ENCODE data around the gene NRL. TPM values are rescaled to one million over a fixed set of nuclear protein-coding genes. Genes with fewer than 3 reads are reported as not detected.
A peak's percentile ranks its signal among the peaks of the same experiment; 100 is the strongest.

NRL gene
- total RNA-seq, 2 experiments from 2014 or later: 4.6 to 7.5 TPM

GRCh38 chr14:24079491-24080141 lies 35.1 kb downstream of the NRL start:
- Histone ChIP-seq H2AFZ (ENCODE audit: low read length) (peak overlapping the region; percentile 77; the same call in 1 of the 2 replicates), H3K4me1 (ENCODE audit: insufficient read depth, low read length, poor library complexity, severe bottlenecking) (peaks cover 33% of the 10 kb centered on the region), H3K9me3 (ENCODE audit: low read length) (no peaks in the 10 kb centered on the region), H3K9me2 (ENCODE audit: insufficient read depth, low read length) (no peaks in the 10 kb centered on the region), H3K79me2 (ENCODE audit: insufficient read depth, low read depth, low read length) (no peaks in the 10 kb centered on the region), H3K27ac (ENCODE audit: low read depth, low read length, poor library complexity, severe bottlenecking) (no peak overlapping the region), H3K4me3 (ENCODE audit: low read depth, low read length, poor library complexity, severe bottlenecking) (no peak overlapping the region), H4K20me1 (ENCODE audit: insufficient read depth, low read length) (no peaks in the 10 kb centered on the region), H3K4me2 (ENCODE audit: low read length) (peak overlapping the region; percentile 72), H3K36me3 (ENCODE audit: insufficient read depth, low read length) (no peaks in the 10 kb centered on the region)
- ChIA-PET CTCF (ENCODE audit: unreplicated experiment) (interaction anchor here (0.6 to 1.7 kb wide), 3 partner anchors 15 to 77 kb away, joined by 5 to 9 read pairs (median 6); partner anchors contain the start of gene PCK2), POLR2A (interaction anchor here (0.8 to 3.9 kb wide), 6 partner anchors 9 to 62 kb away, joined by 3 to 40 read pairs (median 4); partner anchors contain the start of genes CPNE6, EMC9 and PCK2)
- BruUV-seq (replicated peaks): no TSS peak
- DNase-seq (ENCODE audit: low spot score): no peak
- intact Hi-C loops (cut with micrococcal nuclease; ENCODE audit: unreplicated experiment): no loop called here
- TF ChIP-seq CTCF (conservative IDR thresholded peaks at IDR 0.05; ENCODE audit: low read length) (no peak), EZH2phosphoT487 (IDR thresholded peaks at IDR 0.05; ENCODE audit: borderline replicate concordance, low read depth, low read length) (no peak)

GRCh38 chr14:24078146-24078545 lies 36.6 kb downstream of the NRL start:
- H3K36me3 ChIP-seq (ENCODE audit: insufficient read depth, low read length): no peaks in the 10 kb centered on the region
- H3K9me3 ChIP-seq (ENCODE audit: low read length): no peaks in the 10 kb centered on the region
- no peaks in the 10 kb centered on the region for H3K9me2 ChIP-seq (ENCODE audit: insufficient read depth, low read length)
- no peak overlapping the region for H3K4me2 ChIP-seq (ENCODE audit: low read length)
- ChIA-PET CTCF (ENCODE audit: unreplicated experiment) (no interaction called here), POLR2A (no interaction called here)
- no TSS peak for BruUV-seq (replicated peaks)
- H4K20me1 ChIP-seq (ENCODE audit: insufficient read depth, low read length): no peaks in the 10 kb centered on the region
- no peak overlapping the region for H3K27ac ChIP-seq (ENCODE audit: low read depth, low read length, poor library complexity, severe bottlenecking)
- intact Hi-C loops (cut with micrococcal nuclease; ENCODE audit: unreplicated experiment): no loop called here
- no peak overlapping the region for H2AFZ ChIP-seq (ENCODE audit: low read length)
- H3K79me2 ChIP-seq (ENCODE audit: insufficient read depth, low read depth, low read length): no peaks in the 10 kb centered on the region
- H3K4me3 ChIP-seq (ENCODE audit: low read depth, low read length, poor library complexity, severe bottlenecking): no peak overlapping the region
- TF ChIP-seq CTCF (conservative IDR thresholded peaks at IDR 0.05; ENCODE audit: low read length): no peak
- TF ChIP-seq EZH2phosphoT487 (IDR thresholded peaks at IDR 0.05; ENCODE audit: borderline replicate concordance, low read depth, low read length): no peak
- no peak for DNase-seq (ENCODE audit: low spot score)
- peaks cover 33% of the 10 kb centered on the region for H3K4me1 ChIP-seq (ENCODE audit: insufficient read depth, low read length, poor library complexity, severe bottlenecking)

GRCh38 chr14:24077086-24077485 lies 37.7 kb downstream of the NRL start:
- H2AFZ ChIP-seq (ENCODE audit: low read length): no peak overlapping the region
- no peak for DNase-seq (ENCODE audit: low spot score)
- no peak overlapping the region for H3K4me3 ChIP-seq (ENCODE audit: low read depth, low read length, poor library complexity, severe bottlenecking)
- no peaks in the 10 kb centered on the region for H3K36me3 ChIP-seq (ENCODE audit: insufficient read depth, low read length)
- H3K9me2 ChIP-seq (ENCODE audit: insufficient read depth, low read length): no peaks in the 10 kb centered on the region
- CTCF ChIA-PET (ENCODE audit: unreplicated experiment): no interaction called here
- no TSS peak for BruUV-seq (replicated peaks)
- intact Hi-C loops (cut with micrococcal nuclease; ENCODE audit: unreplicated experiment): no loop called here
- H3K9me3 ChIP-seq (ENCODE audit: low read length): no peaks in the 10 kb centered on the region
- TF ChIP-seq EZH2phosphoT487 (IDR thresholded peaks at IDR 0.05; ENCODE audit: borderline replicate concordance, low read depth, low read length) (no peak), CTCF (conservative IDR thresholded peaks at IDR 0.05; ENCODE audit: low read length) (no peak)
- no peaks in the 10 kb centered on the region for H4K20me1 ChIP-seq (ENCODE audit: insufficient read depth, low read length)
- H3K79me2 ChIP-seq (ENCODE audit: insufficient read depth, low read depth, low read length): no peaks in the 10 kb centered on the region
- no peak overlapping the region for H3K4me2 ChIP-seq (ENCODE audit: low read length)
- POLR2A ChIA-PET: no interaction called here
- no peak overlapping the region for H3K27ac ChIP-seq (ENCODE audit: low read depth, low read length, poor library complexity, severe bottlenecking)
- peaks cover 32% of the 10 kb centered on the region for H3K4me1 ChIP-seq (ENCODE audit: insufficient read depth, low read length, poor library complexity, severe bottlenecking)
